HepG2 (cell line): ENCODE results near the gene CAMK1D. TPM values are rescaled to one million over a fixed set of nuclear protein-coding genes. Genes with fewer than 3 reads are reported as not detected.

Experiments
- MTA1 ChIP-seq: sonication (generic); formaldehyde crosslinking; IDR thresholded peaks from 2 replicates; pipeline ENCODE4 v1.4.0; 2020; ENCODE audit warnings: missing genetic modification reagents, mild to moderate bottlenecking, borderline replicate concordance
- NR2F2 ChIP-seq: IDR thresholded peaks from 2 replicates; pipeline ENCODE4 v1.6.1; 2012; ENCODE audit warnings: low read depth, inconsistent platforms, borderline replicate concordance
- SAP130 ChIP-seq: IDR thresholded peaks from 2 replicates; pipeline ENCODE4 v1.6.1; 2016; ENCODE audit warnings: low read depth
- ZBTB40 ChIP-seq, 2 experiments: fragments of 450-650 bp in 1 of 2; sonication (generic) in 1 of 2; formaldehyde crosslinking in 1 of 2; IDR thresholded peaks; 2 replicates each; pipeline versions ENCODE4 v1.6.1 to v1.8.0; 2016 to 2022; ENCODE audit warnings: antibody characterized with exemption in 1 of 2, mild to moderate bottlenecking in 1 of 2, missing genetic modification reagents in 1 of 2
- ZNF281 ChIP-seq: sonication (generic); formaldehyde crosslinking; IDR thresholded peaks from 2 replicates; pipeline ENCODE4 v1.4.0; 2020; ENCODE audit warnings: missing genetic modification reagents, borderline replicate concordance
- ZNF407 ChIP-seq: sonication (generic); formaldehyde crosslinking; IDR thresholded peaks from one replicate; pipeline ENCODE4 v1.5.1; 2020; ENCODE audit warnings: mild to moderate bottlenecking, missing genetic modification reagents; ENCODE audit errors: not compliant biosample characterization
- ZNF546 ChIP-seq: sonication (generic); formaldehyde crosslinking; conservative IDR thresholded peaks from 2 replicates; pipeline ENCODE4 v1.8.1; 2023; ENCODE audit warnings: mild to moderate bottlenecking, missing genetic modification reagents
- polyA plus RNA-seq, 8 experiments: library from polyadenylated mRNA; depleted of rRNA in 3 of 8; stranded (reverse) in 7 of 8; unstranded in 1 of 8; fragments of >200 nt; fragmentation: Illumina TruSeq in 4 of 8; extraction: Trizol in 4 of 8; gene quantifications; 2 replicates each; pipeline versions ENCODE4 v1.2.1 to v1.2.3, GENCODE V29; 2011 to 2016; ENCODE audit warnings: low read depth in 4 of 8, missing spikeins in 1 of 8, mixed read lengths in 1 of 8; ENCODE audit not compliant: insufficient read depth in 1 of 8
- total RNA-seq, 5 experiments: library from RNA; depleted of rRNA; stranded (reverse); fragments of >200 nt; fragmentation: Illumina TruSeq; extraction: Trizol; gene quantifications; 2 replicates each; pipeline ENCODE4 v1.2.3, GENCODE V29; 2016; ENCODE audit warnings: low read depth in 1 of 5

Gene CAMK1D
- total and polyA plus RNA-seq, 2 of the 13 experiments (the other 11 are each of a cell fraction or from before 2014, with no cell fraction given): under 0.01 TPM; not detected in 1

DNA sequence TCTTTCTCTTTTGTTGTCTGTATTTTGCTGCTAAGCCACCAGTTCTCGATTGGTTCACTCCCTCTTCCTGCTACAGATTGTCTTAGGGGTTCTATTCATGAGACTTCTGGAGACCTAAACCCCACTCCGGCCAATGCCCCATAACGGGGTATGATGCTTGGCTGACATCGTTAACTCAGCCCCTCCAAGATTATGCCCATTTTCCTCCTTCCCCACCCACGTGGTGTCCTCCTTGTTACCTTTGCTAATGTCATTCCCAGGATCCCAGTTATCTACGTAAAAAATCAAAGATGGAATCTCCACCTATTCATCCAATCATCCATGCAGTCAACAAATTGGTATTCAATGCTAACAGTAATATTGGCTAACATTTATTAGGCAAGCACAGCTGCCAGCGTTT, 228.3 kb downstream of the CAMK1D start (continued):
- TF ChIP-seq ZBTB40 (IDR thresholded peaks at IDR 0.05) (no peak), ZBTB40 (CRISPR knock-in tag; IDR thresholded peaks at IDR 0.05) (no peak), ZNF546 (CRISPR knock-in tag) (no peak), SAP130 (CRISPR knock-in tag) (no peak), ZNF281 (no peak), NR2F2 (no peak), MTA1 (no peak), ZNF407 (CRISPR knock-in tag) (no peak)
